ENCODE results near the gene CCNI2. TPM values are rescaled to one million over a fixed set of nuclear protein-coding genes. Genes with fewer than 3 reads are reported as not detected.

CCNI2 gene
- total RNA-seq, 1 donor from 2014 or later = 0.55 TPM

DNA sequence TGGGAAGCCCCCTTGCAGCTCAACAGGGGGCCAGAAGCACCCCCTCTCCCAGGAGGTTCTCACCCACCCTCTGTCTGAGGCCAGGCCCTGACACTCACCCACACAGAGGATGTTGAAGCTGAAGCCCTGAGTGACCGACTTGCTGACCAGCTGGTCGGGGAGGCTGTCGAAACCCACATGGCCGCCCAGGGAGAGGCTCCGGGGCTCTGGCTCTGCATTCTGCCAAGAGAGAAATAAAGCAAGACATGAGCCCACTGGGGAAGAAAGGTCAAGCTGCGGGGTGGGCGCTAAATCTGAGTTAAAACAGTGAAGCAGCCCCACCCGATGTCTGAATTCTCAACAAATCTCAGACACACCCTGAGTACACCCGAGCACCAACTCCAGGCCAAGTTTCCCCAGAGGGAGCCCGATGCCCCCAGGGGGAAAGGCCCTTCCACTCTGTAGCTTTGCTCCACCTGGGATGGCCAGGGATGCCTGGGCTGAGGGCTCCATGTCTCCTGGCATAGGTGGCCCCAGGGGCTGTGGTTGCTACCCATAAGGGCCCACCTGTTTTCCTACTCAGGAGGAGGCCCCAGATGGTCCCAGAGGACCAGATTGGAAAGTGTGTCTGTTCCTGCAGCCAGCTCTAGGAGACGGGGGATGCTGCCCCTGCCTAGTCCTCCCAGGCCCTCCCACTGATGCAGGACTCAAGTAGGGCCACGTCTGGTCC is 18.2 kb downstream of the CCNI2 start:
- DNase-seq (no peak), ATAC-seq (no peak)
- Histone ChIP-seq H3K9me3 (no peaks in the 10 kb centered on the region), H3K4me1 (peaks cover 21% of the 10 kb centered on the region), H3K27ac (no peak overlapping the region), H3K27me3 (no peaks in the 10 kb centered on the region), H3K4me3 (no peak overlapping the region), H3K36me3 (peaks cover 35% of the 10 kb centered on the region)
- intact Hi-C loops (cut with DNase I) = no loop called here
- TF ChIP-seq, protein P1, sequence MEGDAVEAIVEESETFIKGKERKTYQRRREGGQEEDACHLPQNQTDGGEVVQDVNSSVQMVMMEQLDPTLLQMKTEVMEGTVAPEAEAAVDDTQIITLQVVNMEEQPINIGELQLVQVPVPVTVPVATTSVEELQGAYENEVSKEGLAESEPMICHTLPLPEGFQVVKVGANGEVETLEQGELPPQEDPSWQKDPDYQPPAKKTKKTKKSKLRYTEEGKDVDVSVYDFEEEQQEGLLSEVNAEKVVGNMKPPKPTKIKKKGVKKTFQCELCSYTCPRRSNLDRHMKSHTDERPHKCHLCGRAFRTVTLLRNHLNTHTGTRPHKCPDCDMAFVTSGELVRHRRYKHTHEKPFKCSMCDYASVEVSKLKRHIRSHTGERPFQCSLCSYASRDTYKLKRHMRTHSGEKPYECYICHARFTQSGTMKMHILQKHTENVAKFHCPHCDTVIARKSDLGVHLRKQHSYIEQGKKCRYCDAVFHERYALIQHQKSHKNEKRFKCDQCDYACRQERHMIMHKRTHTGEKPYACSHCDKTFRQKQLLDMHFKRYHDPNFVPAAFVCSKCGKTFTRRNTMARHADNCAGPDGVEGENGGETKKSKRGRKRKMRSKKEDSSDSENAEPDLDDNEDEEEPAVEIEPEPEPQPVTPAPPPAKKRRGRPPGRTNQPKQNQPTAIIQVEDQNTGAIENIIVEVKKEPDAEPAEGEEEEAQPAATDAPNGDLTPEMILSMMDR (IDR thresholded peaks at IDR 0.05) = no peak

DNA sequence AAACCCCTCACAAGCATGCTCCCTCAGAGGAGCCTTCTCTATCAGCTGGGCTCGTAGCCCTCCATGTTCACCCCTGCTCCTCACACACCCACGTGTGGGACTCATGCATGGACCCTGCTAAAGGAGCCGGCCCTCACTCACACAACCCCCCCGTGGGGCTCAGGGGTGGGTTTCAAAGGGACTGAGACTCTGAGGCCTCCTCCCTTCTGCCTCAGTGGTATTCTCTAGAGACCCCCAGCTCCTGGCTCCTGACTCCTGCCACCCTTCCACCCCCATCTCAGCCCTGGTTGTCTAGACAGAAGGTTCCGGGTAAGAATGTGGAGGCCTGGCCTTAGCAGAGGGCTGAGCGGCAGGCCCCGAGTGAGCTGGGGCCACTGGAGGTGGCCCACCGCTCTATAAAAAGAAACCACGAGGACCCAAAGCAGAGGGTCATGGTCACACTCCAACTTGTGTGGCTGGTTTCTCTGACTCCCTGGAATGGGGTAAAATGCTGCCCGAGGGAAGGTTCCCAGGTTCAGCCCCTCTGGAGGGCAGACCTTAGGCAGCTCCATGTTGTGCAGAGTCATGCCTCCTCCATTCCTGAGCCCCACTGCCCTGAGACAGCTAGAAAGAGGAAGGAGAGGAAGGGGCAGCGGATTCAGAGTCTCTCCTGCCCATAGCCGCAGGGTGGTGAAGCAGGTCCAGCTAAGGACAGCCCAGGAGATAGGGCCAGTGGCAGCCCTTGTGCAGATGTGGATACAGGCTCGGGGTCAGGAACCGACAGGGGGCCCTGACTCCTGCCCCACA is 19.0 kb downstream of the CCNI2 start:
- ATAC-seq = no peak
- no peak overlapping the region for H3K27ac ChIP-seq
- H3K27me3 ChIP-seq = no peaks in the 10 kb centered on the region
- peaks cover 27% of the 10 kb centered on the region for H3K36me3 ChIP-seq
- DNase-seq = peak; percentile 34
- intact Hi-C loops (cut with DNase I) = no loop called here
- no peaks in the 10 kb centered on the region for H3K9me3 ChIP-seq
- TF ChIP-seq, protein P1 (IDR thresholded peaks at IDR 0.05) = no peak
- no peak overlapping the region for H3K4me3 ChIP-seq
- peaks cover 28% of the 10 kb centered on the region for H3K4me1 ChIP-seq

DNA sequence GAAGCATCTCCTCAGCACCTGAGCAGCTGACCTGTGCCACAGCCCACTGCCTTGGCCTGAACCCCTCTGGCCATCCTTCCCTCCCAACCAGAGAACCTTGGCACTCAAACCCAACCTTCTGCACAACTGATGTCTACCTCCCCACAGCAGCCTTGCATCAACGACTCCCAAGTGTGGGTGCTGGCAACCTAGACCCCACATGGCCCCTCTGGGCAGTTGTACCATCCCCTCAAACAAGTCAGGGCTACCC is 19.5 kb downstream of the CCNI2 start:
- H3K27ac ChIP-seq = no peak overlapping the region
- TF ChIP-seq, protein P1 (IDR thresholded peaks at IDR 0.05) = no peak
- H3K4me1 ChIP-seq = peaks cover 32% of the 10 kb centered on the region
- intact Hi-C loops (cut with DNase I) = no loop called here
- H3K27me3 ChIP-seq = no peaks in the 10 kb centered on the region
- ATAC-seq (no peak), DNase-seq (no peak)
- H3K36me3 ChIP-seq = peaks cover 26% of the 10 kb centered on the region
- H3K9me3 ChIP-seq = no peaks in the 10 kb centered on the region
- H3K4me3 ChIP-seq = no peak overlapping the region

DNA sequence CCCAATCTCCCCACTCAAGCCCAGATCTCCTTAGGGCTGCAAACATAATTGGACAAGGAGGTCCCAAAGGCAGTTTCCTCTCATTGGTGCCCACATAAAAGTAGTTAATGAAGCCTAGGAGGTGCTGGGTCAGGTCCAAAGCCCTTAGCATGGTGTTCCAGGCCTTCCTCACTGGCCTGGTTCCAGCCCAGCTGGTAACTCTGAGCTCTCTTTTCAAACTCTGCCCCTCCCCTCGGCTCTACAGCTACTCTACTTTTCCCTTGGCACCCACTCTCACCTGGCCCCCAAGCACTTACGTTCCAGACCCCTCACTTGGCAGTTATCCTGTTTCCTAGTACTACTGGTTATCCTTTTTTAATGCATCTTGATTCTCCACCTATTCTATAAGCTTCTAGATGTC is 19.9 kb downstream of the CCNI2 start:
- no peak for DNase-seq
- Histone ChIP-seq H3K4me3 (no peak overlapping the region), H3K4me1 (peaks cover 36% of the 10 kb centered on the region)

DNA sequence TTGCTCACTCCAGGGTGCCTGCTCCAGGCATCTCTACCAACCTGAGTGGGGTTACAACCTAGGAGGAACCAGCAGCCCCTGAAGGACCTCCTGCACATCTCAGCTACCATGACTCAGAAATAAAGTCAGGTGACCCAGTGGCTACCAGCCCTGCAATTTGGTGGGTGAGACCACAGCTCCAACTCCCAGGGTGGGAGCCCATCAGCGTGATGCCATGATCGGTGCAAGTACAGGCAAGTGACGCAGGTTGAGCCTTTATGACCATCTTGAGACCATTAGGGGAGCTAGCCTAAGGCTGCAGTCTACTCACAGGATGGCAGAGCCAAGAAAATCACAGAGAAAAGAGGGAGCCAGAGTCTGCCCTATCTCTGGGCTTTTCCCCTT is 21.3 kb downstream of the CCNI2 start:
- TF ChIP-seq, protein P1 (IDR thresholded peaks at IDR 0.05) = no peak
- H3K36me3 ChIP-seq = peaks cover 16% of the 10 kb centered on the region
- ATAC-seq = no peak
- no peaks in the 10 kb centered on the region for H3K27me3 ChIP-seq
- no peaks in the 10 kb centered on the region for H3K9me3 ChIP-seq
- H3K4me1 ChIP-seq = peaks cover 37% of the 10 kb centered on the region
- H3K27ac ChIP-seq = no peak overlapping the region
- no peak overlapping the region for H3K4me3 ChIP-seq
- DNase-seq = no peak
- intact Hi-C loops (cut with DNase I) = no loop called here

More for the DNA sequence above, 19.9 kb downstream of the CCNI2 start:
- TF ChIP-seq, protein P1 (IDR thresholded peaks at IDR 0.05) = no peak
- H3K27ac ChIP-seq = no peak overlapping the region
- peaks cover 26% of the 10 kb centered on the region for H3K36me3 ChIP-seq
- intact Hi-C loops (cut with DNase I) = no loop called here
- no peak for ATAC-seq
- H3K27me3 ChIP-seq = no peaks in the 10 kb centered on the region
- H3K9me3 ChIP-seq = no peaks in the 10 kb centered on the region
